Duodenal mucosa (tissue), 2 donors: ENCODE measurements around the gene PTPRN2.

Experiments used
- H3K27ac ChIP-seq: one replicate; pipeline ENCODE4 v1.7.0; 2013; ENCODE audit warnings: low read depth, low read length
- H3K27me3 ChIP-seq, 2 donors: one replicate each; pipeline ENCODE4 v1.7.0; 2013; ENCODE audit warnings: low read length in 2 of 2, control low read depth in 1 of 2; ENCODE audit not compliant: insufficient read depth in 2 of 2, control insufficient read depth in 1 of 2
- H3K36me3 ChIP-seq, 2 donors: one replicate each; pipeline ENCODE4 v1.7.0; 2013; ENCODE audit warnings: low read length in 2 of 2, control low read depth in 1 of 2; ENCODE audit not compliant: insufficient read depth in 2 of 2, control insufficient read depth in 1 of 2
- H3K4me1 ChIP-seq, 2 donors: one replicate each; pipeline ENCODE4 v1.7.0; 2013; ENCODE audit warnings: low read length in 2 of 2, control low read depth in 1 of 2; ENCODE audit not compliant: insufficient read depth in 2 of 2, control insufficient read depth in 1 of 2
- H3K4me3 ChIP-seq, 2 donors: one replicate each; pipeline ENCODE4 v1.7.0; 2013; ENCODE audit warnings: low read length in 2 of 2, low read depth in 1 of 2
- H3K9ac ChIP-seq, 2 donors: one replicate each; pipeline ENCODE4 v1.7.0; 2013; ENCODE audit warnings: low read length in 2 of 2, low read depth in 1 of 2
- H3K9me3 ChIP-seq, 2 donors: one replicate each; pipeline ENCODE4 v1.7.0; 2013; ENCODE audit warnings: low read length in 2 of 2, control low read depth in 1 of 2; ENCODE audit not compliant: control insufficient read depth in 1 of 2

The PTPRN2 gene

GRCh38 chr7:158010961-158011693 lies 576.5 kb downstream of the PTPRN2 start:
- Histone ChIP-seq H3K4me1 (peaks cover 8 to 12% of the 10 kb centered on the region in 2 donors), H3K9ac (no peak overlapping the region), H3K27ac (no peak overlapping the region), H3K4me3 (no peak overlapping the region), H3K9me3 (no peaks in the 10 kb centered on the region), H3K36me3 (no peaks in the 10 kb centered on the region), H3K27me3 (peaks cover 0 to 3% of the 10 kb centered on the region in 2 donors)

DNA sequence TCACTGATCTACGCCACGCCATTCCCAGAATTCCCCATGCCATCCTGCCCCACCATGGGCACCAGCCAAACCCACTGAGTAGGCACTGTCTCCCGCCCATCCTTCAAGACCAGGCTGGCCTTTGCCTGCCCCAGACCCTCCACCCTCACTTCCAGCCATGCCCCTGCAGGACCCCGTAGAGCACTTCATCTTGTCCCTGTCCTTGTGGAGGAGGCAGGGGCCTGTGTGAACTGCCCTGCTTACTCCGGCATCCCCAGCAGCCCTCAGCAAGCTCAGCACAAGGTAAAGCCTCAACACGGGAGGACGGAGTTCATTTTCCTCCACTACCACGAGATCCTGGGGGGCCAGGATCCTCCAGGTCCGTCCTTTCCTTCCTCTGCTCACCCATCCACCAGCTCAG lies 577.7 kb downstream of the PTPRN2 start:
- no peak overlapping the region for H3K27ac ChIP-seq
- no peak overlapping the region for H3K4me3 ChIP-seq
- no peaks in the 10 kb centered on the region for H3K9me3 ChIP-seq
- peaks cover 0 to 3% of the 10 kb centered on the region in 2 donors for H3K27me3 ChIP-seq
- no peak overlapping the region for H3K9ac ChIP-seq
- H3K4me1 ChIP-seq, result no peaks in the 10 kb centered on the region
- no peaks in the 10 kb centered on the region for H3K36me3 ChIP-seq

GRCh38 chr7:158008267-158008666 lies 579.4 kb downstream of the PTPRN2 start:
- H3K4me3 ChIP-seq, result no peak overlapping the region
- H3K9ac ChIP-seq, result no peak overlapping the region
- no peaks in the 10 kb centered on the region for H3K9me3 ChIP-seq
- H3K27ac ChIP-seq, result no peak overlapping the region
- no peaks in the 10 kb centered on the region for H3K4me1 ChIP-seq
- no peaks in the 10 kb centered on the region for H3K36me3 ChIP-seq
- no peaks in the 10 kb centered on the region for H3K27me3 ChIP-seq

- Histone ChIP-seq H3K9ac (no peak overlapping the region), H3K9me3 (no peaks in the 10 kb centered on the region), H3K36me3 (no peaks in the 10 kb centered on the region), H3K27ac (no peak overlapping the region), H3K27me3 (no peaks in the 10 kb centered on the region), H3K4me3 (no peak overlapping the region), H3K4me1 (no peaks in the 10 kb centered on the region)
Observed at GRCh38 chr7:158007697-158008257, 579.8 kb downstream of the PTPRN2 start.

GRCh38 chr7:158006841-158007696 lies 580.6 kb downstream of the PTPRN2 start:
- Histone ChIP-seq H3K36me3 (no peaks in the 10 kb centered on the region), H3K4me3 (no peak overlapping the region), H3K4me1 (no peaks in the 10 kb centered on the region), H3K9ac (no peak overlapping the region), H3K9me3 (no peaks in the 10 kb centered on the region), H3K27ac (no peak overlapping the region), H3K27me3 (no peaks in the 10 kb centered on the region)

DNA sequence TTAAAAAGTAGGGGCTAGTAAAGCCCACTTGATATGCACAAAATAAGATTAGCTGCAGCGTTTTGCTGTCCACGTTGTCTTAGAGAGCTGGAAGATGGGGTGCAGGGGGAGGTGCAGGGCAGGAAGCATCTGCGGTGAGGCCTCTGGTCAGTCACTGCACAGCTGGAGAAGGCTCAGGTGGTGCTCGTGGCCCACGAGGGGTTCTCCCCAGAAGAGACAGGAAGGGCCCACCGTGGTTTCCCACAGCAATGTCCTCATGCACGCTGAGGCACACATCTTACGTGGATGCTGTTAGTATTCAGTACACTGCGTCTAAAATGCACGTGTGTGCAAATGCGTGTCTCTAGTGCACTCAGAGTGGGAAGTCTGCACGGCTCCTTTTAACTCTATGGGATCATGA lies 582.1 kb downstream of the PTPRN2 start:
- no peaks in the 10 kb centered on the region for H3K36me3 ChIP-seq
- H3K9ac ChIP-seq, result no peak overlapping the region
- no peaks in the 10 kb centered on the region for H3K9me3 ChIP-seq
- no peak overlapping the region for H3K27ac ChIP-seq
- no peaks in the 10 kb centered on the region for H3K4me1 ChIP-seq
- no peak overlapping the region for H3K4me3 ChIP-seq
- no peaks in the 10 kb centered on the region for H3K27me3 ChIP-seq

- Histone ChIP-seq H3K36me3 (no peaks in the 10 kb centered on the region), H3K4me3 (no peak overlapping the region), H3K27ac (no peak overlapping the region), H3K9ac (no peak overlapping the region), H3K27me3 (no peaks in the 10 kb centered on the region), H3K9me3 (no peaks in the 10 kb centered on the region), H3K4me1 (no peaks in the 10 kb centered on the region)
Observed at GRCh38 chr7:158004123-158004490, 583.5 kb downstream of the PTPRN2 start.

DNA sequence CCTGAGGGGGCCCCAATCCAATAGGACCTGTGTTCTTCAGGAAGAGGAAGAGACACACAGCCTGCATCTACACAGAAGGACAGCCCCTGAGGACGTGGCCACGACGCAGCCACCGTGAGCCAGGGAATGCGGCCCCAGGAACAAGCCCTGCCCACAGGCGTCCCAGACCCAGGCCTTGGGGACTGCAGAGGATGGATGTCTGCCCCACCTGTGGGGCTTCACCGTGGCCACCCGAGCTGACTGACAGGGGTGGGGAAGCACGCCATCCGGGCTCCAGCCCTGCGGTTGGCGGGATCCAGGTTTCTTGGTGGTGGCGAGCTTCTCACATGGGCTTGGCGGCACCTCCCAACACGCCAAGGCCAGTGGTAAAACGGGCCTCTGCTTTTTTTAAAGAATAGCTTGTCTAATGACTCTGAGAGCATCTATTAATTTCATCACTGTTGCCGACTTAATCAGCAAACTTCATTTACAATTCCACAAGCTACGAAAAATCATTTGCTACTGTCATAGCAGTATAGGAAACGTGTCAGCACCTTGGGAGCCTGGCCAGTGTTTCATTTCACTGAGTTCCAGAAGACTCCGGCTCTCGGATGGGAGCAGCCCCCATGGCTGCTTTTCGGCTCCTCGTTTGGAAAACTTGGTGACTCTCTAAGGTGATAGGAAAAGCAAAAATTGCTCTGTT lies 584.0 kb downstream of the PTPRN2 start:
- Histone ChIP-seq H3K9me3 (no peaks in the 10 kb centered on the region), H3K9ac (no peak overlapping the region), H3K4me1 (no peaks in the 10 kb centered on the region), H3K27ac (no peak overlapping the region), H3K27me3 (no peaks in the 10 kb centered on the region), H3K4me3 (no peak overlapping the region), H3K36me3 (no peaks in the 10 kb centered on the region)

- Histone ChIP-seq H3K9me3 (no peaks in the 10 kb centered on the region), H3K36me3 (no peaks in the 10 kb centered on the region), H3K4me3 (no peak overlapping the region), H3K27me3 (no peaks in the 10 kb centered on the region), H3K4me1 (no peaks in the 10 kb centered on the region), H3K9ac (no peak overlapping the region), H3K27ac (no peak overlapping the region)
Observed at GRCh38 chr7:158002486-158003080, 585.0 kb downstream of the PTPRN2 start.
